Central memory CD8-positive, alpha-beta T cell (primary cell): ENCODE results near the gene CUL3.
A peak's percentile ranks its signal among the peaks of the same experiment; 100 is the strongest.

Experiments used
- ATAC-seq: fragments of 150-1000 bp; cut with Tn5 transposase; replicated peaks from 2 replicates; pipeline ENCODE4 v1.10.0; 2022; ENCODE audit warnings: mild to moderate bottlenecking, moderate FRiP score, moderate number of reproducible peaks; ENCODE audit not compliant: poor library complexity, severe bottlenecking; ENCODE audit errors: extremely low read depth
- DNase-seq, 2 donors: peaks; one replicate each; pipeline ENCODE4 v3.0.0; 2021; ENCODE audit warnings: low spot score in 2 of 2
- H3K27ac Mint-ChIP-seq: one replicate; pipeline ENCODE4 v1.8.0; 2022; ENCODE audit warnings: low read depth, mild to moderate bottlenecking, moderate library complexity, mixed read lengths
- H3K27me3 Mint-ChIP-seq: one replicate; pipeline ENCODE4 v1.8.0; 2022; ENCODE audit warnings: mixed read lengths
- H3K36me3 Mint-ChIP-seq: one replicate; pipeline ENCODE4 v1.8.0; 2022; ENCODE audit warnings: mild to moderate bottlenecking, moderate library complexity, mixed read lengths; ENCODE audit not compliant: insufficient read depth
- H3K4me1 Mint-ChIP-seq: one replicate; pipeline ENCODE4 v1.8.0; 2022; ENCODE audit warnings: mixed read lengths
- H3K4me3 Mint-ChIP-seq: one replicate; pipeline ENCODE4 v1.8.0; 2022; ENCODE audit warnings: mild to moderate bottlenecking, moderate library complexity, mixed read lengths
- H3K9me3 Mint-ChIP-seq: one replicate; pipeline ENCODE4 v1.8.0; 2022; ENCODE audit warnings: mixed read lengths

Gene CUL3

GRCh38 chr2:224574423-224575084, 10.6 kb downstream of the CUL3 start:
- DNase-seq = no peak
- Mint-ChIP-seq H3K27me3 (no peaks in the 10 kb centered on the region), H3K4me3 (peak overlapping the region; percentile 49), H3K9me3 (no peaks in the 10 kb centered on the region), H3K27ac (peak overlapping the region; percentile 77), H3K4me1 (peaks cover 73% of the 10 kb centered on the region), H3K36me3 (peaks cover 11% of the 10 kb centered on the region)
- no peak for ATAC-seq

GRCh38 chr2:224573724-224574123, 11.4 kb downstream of the CUL3 start:
- Mint-ChIP-seq H3K27ac (no peak overlapping the region), H3K4me3 (peak overlapping the region; percentile 27), H3K9me3 (no peaks in the 10 kb centered on the region), H3K36me3 (peaks cover 11% of the 10 kb centered on the region), H3K27me3 (no peaks in the 10 kb centered on the region), H3K4me1 (peaks cover 75% of the 10 kb centered on the region)
- no peak for ATAC-seq
- no peak for DNase-seq

- ATAC-seq (no peak), DNase-seq (no peak)
- no peaks in the 10 kb centered on the region for H3K9me3 Mint-ChIP-seq
- H3K4me1 Mint-ChIP-seq = peaks cover 80% of the 10 kb centered on the region
- peaks cover 11% of the 10 kb centered on the region for H3K36me3 Mint-ChIP-seq
- H3K27ac Mint-ChIP-seq = no peak overlapping the region
- peak overlapping the region; percentile 33 for H3K4me3 Mint-ChIP-seq
- H3K27me3 Mint-ChIP-seq = no peaks in the 10 kb centered on the region
These were observed 12.8 kb downstream of the CUL3 start for GRCh38 chr2:224572338-224572737.

GRCh38 chr2:224570328-224570993, 14.7 kb downstream of the CUL3 start:
- Mint-ChIP-seq H3K36me3 (peaks cover 10% of the 10 kb centered on the region), H3K4me3 (peak overlapping the region; percentile 54), H3K4me1 (peaks cover 82% of the 10 kb centered on the region), H3K27ac (peak overlapping the region; percentile 4), H3K9me3 (no peaks in the 10 kb centered on the region), H3K27me3 (no peaks in the 10 kb centered on the region)
- no peak for DNase-seq
- no peak for ATAC-seq

DNA sequence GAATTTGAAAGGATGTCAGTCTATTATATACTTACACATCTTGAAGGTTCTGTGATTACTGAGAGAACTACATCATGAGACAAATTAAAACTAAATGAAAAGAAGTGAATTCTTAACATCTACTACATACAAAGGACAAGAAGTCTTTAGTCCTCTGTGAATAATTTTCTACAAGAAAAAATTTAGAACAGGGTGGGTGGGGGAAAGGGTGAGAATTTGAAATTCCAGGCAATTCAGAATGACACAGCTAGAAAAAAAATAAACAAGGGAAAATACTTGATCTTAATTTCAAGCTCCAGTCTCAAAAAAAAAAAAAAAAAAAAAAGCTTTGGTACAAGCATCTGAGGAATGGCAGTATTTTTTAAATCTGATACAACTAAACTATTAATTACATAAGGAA, 15.5 kb downstream of the CUL3 start:
- H3K9me3 Mint-ChIP-seq = no peaks in the 10 kb centered on the region
- H3K27me3 Mint-ChIP-seq = no peaks in the 10 kb centered on the region
- no peak overlapping the region for H3K4me3 Mint-ChIP-seq
- H3K36me3 Mint-ChIP-seq = peaks cover 9% of the 10 kb centered on the region
- peaks cover 82% of the 10 kb centered on the region for H3K4me1 Mint-ChIP-seq
- DNase-seq = no peak
- H3K27ac Mint-ChIP-seq = no peak overlapping the region
- no peak for ATAC-seq

GRCh38 chr2:224565452-224566035, 19.6 kb downstream of the CUL3 start:
- H3K36me3 Mint-ChIP-seq = peaks cover 10% of the 10 kb centered on the region
- peaks cover 71% of the 10 kb centered on the region for H3K4me1 Mint-ChIP-seq
- no peaks in the 10 kb centered on the region for H3K27me3 Mint-ChIP-seq
- H3K27ac Mint-ChIP-seq = no peak overlapping the region
- no peak for ATAC-seq
- peak overlapping the region; percentile 4 for H3K4me3 Mint-ChIP-seq
- no peaks in the 10 kb centered on the region for H3K9me3 Mint-ChIP-seq
- DNase-seq = no peak

DNA sequence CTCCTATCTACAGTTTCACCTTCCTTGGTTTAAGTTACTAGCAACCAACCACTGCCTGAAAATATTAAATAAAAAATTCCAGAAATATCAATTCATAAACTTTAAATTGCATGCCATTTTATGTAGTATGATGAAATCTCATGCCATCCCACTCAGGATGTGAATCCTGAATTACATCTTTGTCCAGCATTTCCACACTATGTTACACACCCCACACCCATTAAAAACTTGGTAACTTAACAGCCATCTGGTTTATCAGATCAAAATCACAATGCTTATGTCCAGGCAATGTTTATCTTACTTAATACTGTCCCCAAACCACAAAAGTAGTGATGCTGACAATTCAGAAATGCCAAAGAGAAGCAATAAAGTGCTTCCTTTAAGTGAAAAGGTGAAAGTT, 21.6 kb downstream of the CUL3 start:
- Mint-ChIP-seq H3K4me3 (peak overlapping the region; percentile 25), H3K4me1 (peaks cover 51% of the 10 kb centered on the region), H3K27ac (peak overlapping the region; percentile 18), H3K27me3 (no peaks in the 10 kb centered on the region), H3K9me3 (no peaks in the 10 kb centered on the region), H3K36me3 (peaks cover 10% of the 10 kb centered on the region)
- DNase-seq (no peak), ATAC-seq (no peak)

- DNase-seq (no peak), ATAC-seq (no peak)
- no peaks in the 10 kb centered on the region for H3K27me3 Mint-ChIP-seq
- no peak overlapping the region for H3K4me3 Mint-ChIP-seq
- no peak overlapping the region for H3K27ac Mint-ChIP-seq
- H3K36me3 Mint-ChIP-seq = peaks cover 10% of the 10 kb centered on the region
- H3K9me3 Mint-ChIP-seq = no peaks in the 10 kb centered on the region
- H3K4me1 Mint-ChIP-seq = peaks cover 54% of the 10 kb centered on the region
These were observed 22.3 kb downstream of the CUL3 start for GRCh38 chr2:224562831-224563230.

GRCh38 chr2:224561234-224562005, 23.7 kb downstream of the CUL3 start:
- Mint-ChIP-seq H3K27ac (no peak overlapping the region), H3K27me3 (no peaks in the 10 kb centered on the region), H3K4me3 (no peak overlapping the region), H3K9me3 (no peaks in the 10 kb centered on the region), H3K36me3 (peaks cover 6% of the 10 kb centered on the region), H3K4me1 (peaks cover 49% of the 10 kb centered on the region)
- no peak for DNase-seq
- no peak for ATAC-seq

DNA sequence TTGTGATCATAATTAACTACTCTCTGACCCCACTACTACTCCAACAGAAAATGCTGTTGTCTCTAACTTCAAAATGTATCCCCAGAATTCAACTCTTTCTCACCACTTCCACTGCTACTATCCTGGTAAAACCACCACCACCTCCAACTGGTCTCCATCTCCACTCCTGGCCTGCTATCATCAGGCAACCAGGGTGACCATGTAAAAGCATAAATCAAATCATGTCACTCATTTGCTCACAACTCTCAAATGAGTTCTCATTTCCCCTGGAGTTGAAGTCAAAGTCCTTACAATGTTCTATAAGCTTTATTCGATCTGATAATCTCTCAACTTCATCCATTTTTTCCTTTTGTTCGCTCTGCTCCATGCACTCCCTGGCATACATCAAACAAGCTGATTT, 24.6 kb downstream of the CUL3 start:
- H3K4me3 Mint-ChIP-seq = no peak overlapping the region
- peaks cover 10% of the 10 kb centered on the region for H3K36me3 Mint-ChIP-seq
- ATAC-seq = no peak
- no peaks in the 10 kb centered on the region for H3K9me3 Mint-ChIP-seq
- no peaks in the 10 kb centered on the region for H3K27me3 Mint-ChIP-seq
- H3K4me1 Mint-ChIP-seq = peaks cover 48% of the 10 kb centered on the region
- H3K27ac Mint-ChIP-seq = no peak overlapping the region
- no peak for DNase-seq

DNA sequence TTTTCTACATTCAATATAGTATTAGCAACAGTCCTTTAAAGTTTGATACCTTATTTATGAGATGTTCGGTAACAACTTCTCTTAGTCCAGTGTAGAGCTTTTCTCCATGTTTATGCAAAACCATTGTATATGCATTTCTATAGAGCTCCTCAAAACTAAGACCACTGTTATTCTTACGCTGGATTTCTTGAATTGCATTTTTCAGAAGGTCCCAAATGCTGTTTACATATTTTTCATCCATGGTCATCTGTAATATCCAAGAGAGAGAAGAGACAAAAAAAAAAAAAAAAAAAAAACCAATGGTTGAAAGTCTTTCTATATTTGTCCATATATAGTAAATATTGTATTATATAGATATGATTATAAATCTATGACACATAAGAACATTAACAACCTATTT, 27.6 kb downstream of the CUL3 start:
- H3K9me3 Mint-ChIP-seq = no peaks in the 10 kb centered on the region
- H3K4me3 Mint-ChIP-seq = no peak overlapping the region
- ATAC-seq (no peak), DNase-seq (no peak)
- peak overlapping the region; percentile 2 for H3K27ac Mint-ChIP-seq
- peaks cover 8% of the 10 kb centered on the region for H3K36me3 Mint-ChIP-seq
- H3K4me1 Mint-ChIP-seq = peaks cover 38% of the 10 kb centered on the region
- H3K27me3 Mint-ChIP-seq = no peaks in the 10 kb centered on the region

DNA sequence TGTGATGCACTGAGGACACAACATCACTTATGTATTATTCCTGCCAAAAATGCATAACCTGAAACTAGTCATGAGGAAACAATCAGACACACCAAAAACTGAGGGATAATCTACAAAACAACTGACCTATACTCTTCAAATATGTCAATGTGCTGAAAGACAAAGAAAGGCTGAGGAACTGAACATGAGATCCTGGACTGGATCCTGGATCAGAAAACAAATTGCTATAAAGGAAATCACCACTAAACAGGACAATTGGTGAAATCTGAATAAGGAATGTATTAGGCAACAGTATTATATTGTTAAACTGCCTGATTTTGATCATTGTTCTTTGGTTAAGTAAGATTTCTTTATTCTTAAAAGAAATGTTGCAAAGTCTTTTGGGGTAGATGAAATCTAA, 28.8 kb downstream of the CUL3 start:
- H3K9me3 Mint-ChIP-seq = no peaks in the 10 kb centered on the region
- no peak for DNase-seq
- peaks cover 38% of the 10 kb centered on the region for H3K4me1 Mint-ChIP-seq
- no peak for ATAC-seq
- H3K27ac Mint-ChIP-seq = no peak overlapping the region
- peaks cover 7% of the 10 kb centered on the region for H3K36me3 Mint-ChIP-seq
- no peaks in the 10 kb centered on the region for H3K27me3 Mint-ChIP-seq
- H3K4me3 Mint-ChIP-seq = no peak overlapping the region
